ENCODE measurements around the gene HAUS1. TPM values are rescaled to one million over a fixed set of nuclear protein-coding genes. Genes with fewer than 3 reads are reported as not detected.
"Not testable (repeated sequence)": the region's sequence is repeated elsewhere in the genome, so short reads cannot be mapped to it uniquely, and the experiment has no call there.

Gene HAUS1
- total RNA-seq, 4 donors from 2014 or later, result 16.2 to 36.0 (median 33.6) TPM

GRCh38 chr18:46110406-46110805 is 6.2 kb downstream of the HAUS1 start:
- ATAC-seq, result no peak
- Histone ChIP-seq H3K4me1 (peaks cover 0 to 8% (median 0%) of the 10 kb centered on the region in 3 donors), H3K27ac (no peak overlapping the region), H3K36me3 (peaks cover 0 to 53% of the 10 kb centered on the region in 2 donors), H3K27me3 (no peaks in the 10 kb centered on the region), H3K4me3 (no peak overlapping the region), H3K9me3 (no peaks in the 10 kb centered on the region)
- WGBS, 2 donors (ENCODE audit: low coverage in 1 of 2), result 80 to 94% methylated on average over 1 to 2 of the region's 3 CpGs
- TF ChIP-seq CTCF (IDR thresholded peaks at IDR 0.05) (no peak), EP300 (IDR thresholded peaks at IDR 0.05) (no peak)

DNA sequence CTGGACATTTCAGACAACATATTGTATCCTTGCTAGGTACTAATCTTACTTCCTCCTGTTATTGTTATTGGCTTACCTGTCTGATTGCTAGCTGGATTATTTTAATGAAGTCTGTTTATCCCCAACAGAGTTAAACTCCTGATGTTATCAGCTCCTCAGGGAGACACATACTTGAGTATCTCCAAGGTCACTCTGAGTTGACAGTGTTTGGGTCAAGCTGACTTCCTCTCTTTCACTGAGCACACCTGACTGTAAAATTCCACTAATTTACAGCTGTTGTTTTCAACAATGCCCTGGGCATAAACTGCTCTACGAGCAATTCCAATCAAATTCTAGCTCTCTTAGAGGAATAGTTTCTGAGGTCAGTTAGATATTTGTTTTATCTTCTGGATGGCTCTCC is 9.6 kb downstream of the HAUS1 start:
- no peaks in the 10 kb centered on the region for H3K4me1 ChIP-seq
- ATAC-seq, result no peak
- no peak for TF ChIP-seq POLR2A (IDR thresholded peaks at IDR 0.05)
- TF ChIP-seq POLR2AphosphoS5 (IDR thresholded peaks at IDR 0.05), result no peak
- TF ChIP-seq EP300 (IDR thresholded peaks at IDR 0.05), result no peak
- no peak for TF ChIP-seq CTCF (IDR thresholded peaks at IDR 0.05)
- no peak overlapping the region for H3K27ac ChIP-seq
- H3K36me3 ChIP-seq, result peaks cover 0 to 60% of the 10 kb centered on the region in 2 donors
- no peaks in the 10 kb centered on the region for H3K27me3 ChIP-seq
- H3K4me3 ChIP-seq, result no peak overlapping the region
- H3K9me3 ChIP-seq, result no peaks in the 10 kb centered on the region
- 67 to 88% methylated on average over 1 of the region's 1 CpG for WGBS, 2 donors (ENCODE audit: low coverage in 1 of 2)

DNA sequence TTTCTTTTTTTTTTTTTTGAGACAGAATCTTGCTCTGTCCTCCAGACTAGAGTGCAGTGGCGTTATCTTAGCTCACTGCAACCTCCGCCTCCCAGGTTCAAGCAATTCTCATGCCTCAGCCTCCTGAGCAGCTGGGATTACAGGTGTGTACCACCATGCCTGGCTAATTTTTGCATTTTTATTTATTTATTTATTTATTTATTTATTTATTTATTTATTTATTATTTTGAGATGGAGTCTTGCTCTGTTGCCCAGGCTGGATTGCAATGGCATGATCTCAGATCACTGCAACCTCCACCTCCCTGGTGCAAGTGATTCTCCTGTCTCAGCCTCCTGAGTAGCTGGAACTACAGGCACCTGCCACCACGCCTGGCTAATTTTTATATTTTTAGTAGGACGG is 22.4 kb downstream of the HAUS1 start:
- H3K4me1 ChIP-seq, ATAC-seq, H3K4me3 ChIP-seq, H3K27ac ChIP-seq, H3K9me3 ChIP-seq, H3K27me3 ChIP-seq: not testable (repeated sequence)
- peaks cover 0 to 100% of the 10 kb centered on the region in 2 donors for H3K36me3 ChIP-seq
- 95 to 100% methylated on average over 2 to 4 of the region's 4 CpGs for WGBS, 2 donors (ENCODE audit: low coverage in 1 of 2)

DNA sequence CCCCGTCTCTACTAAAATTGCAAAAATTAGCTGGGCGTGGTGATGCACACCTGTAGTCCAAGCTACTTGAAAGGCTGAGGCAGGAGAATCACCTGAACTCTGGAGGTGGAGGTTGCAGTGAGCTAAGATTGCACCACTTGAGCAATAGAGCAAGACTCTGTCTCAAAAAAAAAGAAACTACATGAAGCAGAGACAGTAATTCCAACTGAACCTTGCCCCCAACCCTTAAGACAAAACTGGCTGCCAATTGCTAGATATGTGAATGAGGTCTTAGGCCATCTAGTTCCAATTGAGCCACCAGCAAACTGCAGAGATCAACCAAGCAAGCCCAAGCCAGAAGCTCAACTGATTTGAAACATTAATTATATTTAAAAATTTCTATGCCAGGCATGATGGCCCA is 25.9 kb downstream of the HAUS1 start:
- Histone ChIP-seq H3K36me3 (peaks cover 0 to 69% of the 10 kb centered on the region in 2 donors), H3K4me1 (no peaks in the 10 kb centered on the region), H3K27ac (no peak overlapping the region), H3K4me3 (no peak overlapping the region), H3K9me3 (no peaks in the 10 kb centered on the region), H3K27me3 (no peaks in the 10 kb centered on the region)
- no peak for ATAC-seq
- TF ChIP-seq POLR2AphosphoS5 (IDR thresholded peaks at IDR 0.05) (no peak), POLR2A (IDR thresholded peaks at IDR 0.05) (no peak), EP300 (IDR thresholded peaks at IDR 0.05) (no peak), CTCF (IDR thresholded peaks at IDR 0.05) (no peak)
- WGBS, 2 donors (ENCODE audit: low coverage in 1 of 2), result 100% methylated on average over 1 of the region's 2 CpGs; no CpG with 5 or more reads in 1 of the 2 donors

- not testable (repeated sequence) for H3K9me3 ChIP-seq, H3K4me3 ChIP-seq, H3K4me1 ChIP-seq, H3K27me3 ChIP-seq, H3K27ac ChIP-seq, ATAC-seq
- WGBS, 2 donors (ENCODE audit: low coverage in 1 of 2), result 80 to 94% methylated on average over 1 to 8 of the region's 8 CpGs
- peaks cover 0 to 64% of the 10 kb centered on the region in 2 donors for H3K36me3 ChIP-seq
Measured at GRCh38 chr18:46130549-46130948, 26.4 kb downstream of the HAUS1 start.

DNA sequence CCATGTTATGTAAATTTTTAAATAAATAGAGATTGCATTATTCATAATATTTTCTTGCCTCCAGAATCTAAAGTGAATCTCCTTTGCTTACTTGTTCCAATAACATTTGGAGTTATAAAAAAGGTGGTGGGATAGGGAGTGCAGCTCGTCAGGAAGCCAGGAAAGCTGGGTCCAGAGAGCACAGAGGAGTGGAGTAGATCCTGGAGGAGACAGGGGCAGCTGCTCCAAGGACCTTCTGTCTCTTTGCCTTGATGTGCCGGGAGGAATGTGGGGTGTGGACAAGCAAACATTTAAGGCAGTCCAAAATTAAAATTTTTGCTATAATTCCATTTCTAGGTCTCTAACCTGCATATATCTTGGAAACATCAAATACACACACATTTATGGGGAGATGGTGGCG is 29.3 kb downstream of the HAUS1 start:
- no peak for TF ChIP-seq POLR2AphosphoS5 (IDR thresholded peaks at IDR 0.05)
- TF ChIP-seq POLR2A (IDR thresholded peaks at IDR 0.05), result no peak
- TF ChIP-seq EP300 (IDR thresholded peaks at IDR 0.05), result no peak
- no peak for TF ChIP-seq CTCF (IDR thresholded peaks at IDR 0.05)
- 38 to 57% methylated on average over 2 to 3 of the region's 3 CpGs for WGBS, 2 donors (ENCODE audit: low coverage in 1 of 2)
- H3K27ac ChIP-seq, result no peak overlapping the region
- H3K4me1 ChIP-seq, result no peaks in the 10 kb centered on the region
- peaks cover 0 to 34% of the 10 kb centered on the region in 2 donors for H3K36me3 ChIP-seq
- no peaks in the 10 kb centered on the region for H3K27me3 ChIP-seq
- no peaks in the 10 kb centered on the region for H3K9me3 ChIP-seq
- no peak overlapping the region for H3K4me3 ChIP-seq
- no peak for ATAC-seq

All from gastroesophageal sphincter (tissue), 4 donors.